DOHH2 (cell line): ENCODE measurements around the gene CCDC38.

ENCODE experiments used
- CTCF ChIP-seq: fragments of 200-600 bp; sonication (generic); IDR thresholded peaks from one replicate; pipeline ENCODE4 v1.5.1; 2014; ENCODE audit warnings: antibody characterized with exemption, mild to moderate bottlenecking, low read depth, low read length; ENCODE audit not compliant: poor library complexity, severe bottlenecking
- EZH2phosphoT487 ChIP-seq: fragments of 200-600 bp; sonication (generic); IDR thresholded peaks from 2 replicates; pipeline ENCODE4 v1.6.1; 2017; ENCODE audit warnings: borderline replicate concordance, mild to moderate bottlenecking, antibody characterized with exemption, low read length, moderate library complexity, mixed read lengths

GRCh38 chr12:95882080-95882479 lies 60.3 kb downstream of the CCDC38 start:
- TF ChIP-seq CTCF (no peak), EZH2phosphoT487 (no peak)
